B cell (primary cell): ENCODE data around the gene SAP30L. TPM values are rescaled to one million over a fixed set of nuclear protein-coding genes. Genes with fewer than 3 reads are reported as not detected.

Source experiments
- ATAC-seq: fragments of 200-7000 bp; cut with Tn5 transposase; one replicate; pipeline ENCODE4 v1.10.0; 2021; ENCODE audit warnings: low read depth, mild to moderate bottlenecking, moderate number of reproducible peaks, moderate library complexity
- CTCF ChIA-PET: fragments of 350-600 bp; sonication (Branson Sonifier 250); formaldehyde crosslinking; loops from one replicate; lab custom pipeline; 2021; ENCODE audit warnings: antibody characterized with exemption, inconsistent platforms; lab: Charles Lee
- POLR2A ChIA-PET: fragments of 350-600 bp; sonication (Branson Sonifier 250); formaldehyde crosslinking; loops from one replicate; lab custom pipeline; 2021; ENCODE audit warnings: antibody characterized with exemption; lab: Charles Lee
- DNase-seq: peaks from one replicate; pipeline ENCODE4 v3.0.0; 2013
- H2AFZ ChIP-seq: 2 replicates; pipeline ENCODE4 v1.6.1; 2012; ENCODE audit warnings: mild to moderate bottlenecking, low read depth, low read length; ENCODE audit not compliant: insufficient read depth, poor library complexity, severe bottlenecking
- H3K27ac ChIP-seq, 2 donors: 1 replicate in 1 of 2; 2 replicates in 1 of 2; pipeline ENCODE4 v1.5.1; 2012 to 2013; ENCODE audit warnings: low read length in 2 of 2, mild to moderate bottlenecking in 2 of 2, moderate library complexity in 1 of 2
- H3K27me3 ChIP-seq, 4 experiments: fragments of 200-600 bp in 1 of 4; sonication (generic) in 1 of 4; replicated peaks in 1 of 4; 1 replicate in 2 of 4; 2 replicates in 2 of 4; pipeline versions ENCODE4 v1.6.1 to v1.7.0; 2013 to 2016; ENCODE audit warnings: low read length in 3 of 4, mild to moderate bottlenecking in 2 of 4, mixed read lengths in 1 of 4, moderate library complexity in 1 of 4; ENCODE audit not compliant: insufficient read depth in 4 of 4, control insufficient read depth in 3 of 4; ENCODE audit errors: control extremely low read depth in 1 of 4
- H3K36me3 ChIP-seq, 2 experiments: replicated peaks in 1 of 2; 1 replicate in 1 of 2; 2 replicates in 1 of 2; pipeline versions ENCODE4 v1.6.1 to v1.7.1; 2013; ENCODE audit warnings: low read length in 1 of 2; ENCODE audit not compliant: insufficient read depth in 2 of 2, control insufficient read depth in 1 of 2; ENCODE audit errors: control extremely low read depth in 1 of 2, extremely low read depth in 1 of 2
- H3K4me1 ChIP-seq, 2 donors: fragments of 200-600 bp in 1 of 2; sonication (generic) in 1 of 2; 1 replicate in 1 of 2; 2 replicates in 1 of 2; pipeline versions ENCODE4 v1.5.1 to v1.6.1; 2013 to 2017; ENCODE audit warnings: low read length in 2 of 2; ENCODE audit not compliant: control insufficient read depth in 2 of 2, insufficient read depth in 2 of 2
- H3K4me2 ChIP-seq: replicated peaks from 2 replicates; pipeline ENCODE3; 2012; ENCODE audit warnings: mild to moderate bottlenecking, low read depth, low read length; ENCODE audit not compliant: poor library complexity, severe bottlenecking
- H3K4me3 ChIP-seq, 5 experiments: fragments of 200-600 bp in 1 of 5; sonication (generic) in 1 of 5; 1 replicate in 3 of 5; 2 replicates in 2 of 5; pipeline versions ENCODE4 v1.5.1 to v1.7.0; 2011 to 2016; ENCODE audit warnings: low read length in 4 of 5, mild to moderate bottlenecking in 4 of 5, low read depth in 2 of 5, control low read depth in 1 of 5, moderate library complexity in 1 of 5; ENCODE audit not compliant: insufficient read depth in 1 of 5; ENCODE audit errors: control extremely low read depth in 1 of 5, extremely low read depth in 1 of 5
- H3K79me2 ChIP-seq: fragments of 200-600 bp; sonication (generic); one replicate; pipeline ENCODE4 v1.6.0; 2016; ENCODE audit warnings: low read length; ENCODE audit not compliant: control insufficient read depth, insufficient read depth
- H3K9ac ChIP-seq: fragments of 200-600 bp; sonication (generic); 2 replicates; pipeline ENCODE4 v1.6.1; 2017; ENCODE audit warnings: mild to moderate bottlenecking, low read length, moderate library complexity
- H3K9me3 ChIP-seq, 3 donors: one replicate each; pipeline versions ENCODE4 v1.6.1 to v1.7.1; 2013; ENCODE audit warnings: low read length in 2 of 3; ENCODE audit not compliant: control insufficient read depth in 2 of 3, insufficient read depth in 1 of 3; ENCODE audit errors: control extremely low read depth in 1 of 3
- H4K20me1 ChIP-seq: 2 replicates; pipeline ENCODE4 v1.6.0; 2012; ENCODE audit warnings: mild to moderate bottlenecking, low read length; ENCODE audit not compliant: insufficient read depth, control insufficient read depth, poor library complexity, severe bottlenecking
- H3K27ac Mint-ChIP-seq: one replicate; pipeline ENCODE4 v1.8.0; 2021; ENCODE audit warnings: mixed read lengths
- H3K27me3 Mint-ChIP-seq: one replicate; pipeline ENCODE4 v1.8.0; 2021; ENCODE audit warnings: mixed read lengths
- H3K4me1 Mint-ChIP-seq: one replicate; pipeline ENCODE4 v1.8.0; 2021; ENCODE audit warnings: mixed read lengths
- H3K4me3 Mint-ChIP-seq: one replicate; pipeline ENCODE4 v1.8.0; 2021; ENCODE audit warnings: mixed read lengths
- H3K9me3 Mint-ChIP-seq: one replicate; pipeline ENCODE4 v1.8.0; 2022; ENCODE audit warnings: mixed read lengths; ENCODE audit not compliant: insufficient read depth
- EZH2 ChIP-seq: IDR thresholded peaks from 2 replicates; pipeline ENCODE4 v1.6.1; 2012; ENCODE audit warnings: borderline replicate concordance, low read depth, mild to moderate bottlenecking, moderate library complexity, low read length; ENCODE audit not compliant: insufficient read depth, poor library complexity, severe bottlenecking
- WGBS: methylation state at CpG from one replicate; pipeline ENCODE4 v1.1.5; 2013; ENCODE audit warnings: missing lambda C conversion rate; ENCODE audit not compliant: insufficient coverage; 5-methylcytosine and 5-hydroxymethylcytosine counted together
- intact Hi-C: fragments of 100-400 bp; cut with micrococcal nuclease; formaldehyde crosslinking; loops from one replicate; pipeline ENCODE4 v1.10.0; 2022
- polyA plus RNA-seq: library from polyadenylated mRNA; depleted of rRNA; stranded (reverse); fragments of >200 nt; gene quantifications from 2 replicates; pipeline ENCODE4 v1.2.3, GENCODE V29; 2012
- total RNA-seq, 2 donors: library from RNA; stranded (reverse); fragments of 120-200 nt in 1 of 2; gene quantifications; 1 replicate in 1 of 2; 2 replicates in 1 of 2; pipeline versions ENCODE4 v1.2.3 to v1.2.4, GENCODE V29; 2013 to 2022
- TF ChIP-seq, protein P1 (sequence below): fragments of 200-600 bp; IDR thresholded peaks from one replicate; pipeline ENCODE4 v1.8.0; 2022; ENCODE audit warnings: antibody characterized with exemption, mild to moderate bottlenecking

Gene SAP30L
- total and polyA plus RNA-seq, 2 donors (not counting 1 experiment from before 2014, with no cell fraction given) = 34.8 to 41.5 TPM

DNA sequence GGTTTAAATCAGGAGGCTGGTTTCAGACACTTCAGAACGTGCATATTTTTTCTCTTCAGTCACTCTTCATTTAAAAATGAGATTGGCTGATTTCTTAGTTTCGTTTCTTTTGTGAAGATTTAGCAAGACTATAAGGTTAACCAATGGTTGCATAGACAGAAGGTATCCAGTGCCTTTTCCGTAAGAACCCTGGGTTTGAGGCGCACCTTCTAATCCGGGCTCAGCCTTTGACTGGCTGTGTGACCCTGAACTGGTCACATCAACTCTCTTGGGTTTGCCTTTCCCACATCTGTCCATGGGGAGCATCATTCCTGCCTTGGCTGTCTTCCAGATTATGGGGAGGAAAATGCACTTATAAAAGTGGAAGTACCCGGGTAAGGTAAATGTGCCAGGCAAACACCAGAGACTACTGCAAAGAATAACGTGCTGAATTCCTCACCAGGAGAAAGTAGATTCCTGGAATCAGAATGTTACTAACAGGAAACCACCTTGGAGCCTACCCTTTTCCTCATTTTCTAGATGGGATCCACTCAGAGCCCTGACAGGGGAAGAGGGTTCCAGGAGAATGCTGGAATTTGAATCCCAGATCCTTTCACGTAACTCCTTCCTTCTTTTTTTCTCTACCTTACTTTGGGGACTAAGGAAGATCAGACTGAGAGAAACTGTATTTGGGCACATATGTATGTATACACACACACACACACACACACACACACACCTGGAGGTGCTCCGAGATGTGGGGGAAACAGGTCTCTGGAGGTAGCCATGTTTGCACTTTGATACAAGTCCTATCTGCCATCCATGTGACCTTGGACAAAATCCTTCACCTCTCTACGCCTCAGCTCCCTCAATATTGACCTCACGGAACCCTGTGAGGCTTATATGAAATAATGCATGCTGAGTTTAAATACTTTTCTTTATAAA, 25.4 kb downstream of the SAP30L start:
- Mint-ChIP-seq H3K4me3 (no peak overlapping the region), H3K27ac (no peak overlapping the region), H3K9me3 (no peaks in the 10 kb centered on the region), H3K27me3 (peaks cover 67% of the 10 kb centered on the region), H3K4me1 (peaks cover 26% of the 10 kb centered on the region)
- 22% methylated on average over 4 of the region's 11 CpGs for WGBS
- H3K4me3 ChIP-seq = no peak overlapping the region
- H3K36me3 ChIP-seq = no peaks in the 10 kb centered on the region
- CTCF ChIA-PET = interaction anchor here (1.1 to 3.0 kb wide), 2 partner anchors 41 to 140 kb away, joined by 3 to 8 read pairs; no protein-coding TSS in a partner anchor
- no peak overlapping the region for H2AFZ ChIP-seq
- H3K27ac ChIP-seq = no peak overlapping the region
- DNase-seq (no peak), ATAC-seq (no peak)
- peaks cover 33 to 44% of the 10 kb centered on the region in 2 donors for H3K4me1 ChIP-seq
- peaks cover 0 to 30% (median 8%) of the 10 kb centered on the region in 3 donors for H3K9me3 ChIP-seq
- H4K20me1 ChIP-seq = no peaks in the 10 kb centered on the region
- POLR2A ChIA-PET = no interaction called here
- H3K79me2 ChIP-seq = no peaks in the 10 kb centered on the region
- H3K4me2 ChIP-seq = no peak overlapping the region
- intact Hi-C loops = no loop called here
- no peak overlapping the region for H3K9ac ChIP-seq
- TF ChIP-seq, protein P1, sequence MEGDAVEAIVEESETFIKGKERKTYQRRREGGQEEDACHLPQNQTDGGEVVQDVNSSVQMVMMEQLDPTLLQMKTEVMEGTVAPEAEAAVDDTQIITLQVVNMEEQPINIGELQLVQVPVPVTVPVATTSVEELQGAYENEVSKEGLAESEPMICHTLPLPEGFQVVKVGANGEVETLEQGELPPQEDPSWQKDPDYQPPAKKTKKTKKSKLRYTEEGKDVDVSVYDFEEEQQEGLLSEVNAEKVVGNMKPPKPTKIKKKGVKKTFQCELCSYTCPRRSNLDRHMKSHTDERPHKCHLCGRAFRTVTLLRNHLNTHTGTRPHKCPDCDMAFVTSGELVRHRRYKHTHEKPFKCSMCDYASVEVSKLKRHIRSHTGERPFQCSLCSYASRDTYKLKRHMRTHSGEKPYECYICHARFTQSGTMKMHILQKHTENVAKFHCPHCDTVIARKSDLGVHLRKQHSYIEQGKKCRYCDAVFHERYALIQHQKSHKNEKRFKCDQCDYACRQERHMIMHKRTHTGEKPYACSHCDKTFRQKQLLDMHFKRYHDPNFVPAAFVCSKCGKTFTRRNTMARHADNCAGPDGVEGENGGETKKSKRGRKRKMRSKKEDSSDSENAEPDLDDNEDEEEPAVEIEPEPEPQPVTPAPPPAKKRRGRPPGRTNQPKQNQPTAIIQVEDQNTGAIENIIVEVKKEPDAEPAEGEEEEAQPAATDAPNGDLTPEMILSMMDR = no peak
- TF ChIP-seq EZH2 = no peak
- peaks cover 0 to 78% (median 65%) of the 10 kb centered on the region in 4 experiments for H3K27me3 ChIP-seq
